GM23338 (cell line): ENCODE data around the gene CFHR2. TPM values are rescaled to one million over a fixed set of nuclear protein-coding genes. Genes with fewer than 3 reads are reported as not detected.

Experiments used
- ATAC-seq: fragments of 200-7000 bp; cut with Tn5 transposase; 3 replicates; pipeline ENCODE4 v1.9.1; 2020
- DNase-seq: peaks from one replicate; pipeline ENCODE4 v3.0.0-alpha.2; 2015; ENCODE audit warnings: low spot score
- H2AFZ ChIP-seq: fragments of 200-600 bp; sonication (generic); 2 replicates; pipeline ENCODE4 v1.8.0; 2016; ENCODE audit warnings: antibody characterized with exemption, mild to moderate bottlenecking, moderate library complexity
- H3F3A ChIP-seq: fragments of 200-600 bp; sonication (generic); replicated peaks from 2 replicates; pipeline ENCODE4 v1.8.0; 2017; ENCODE audit warnings: antibody characterized with exemption, mixed run types, low read depth
- H3K27ac ChIP-seq: fragments of 200-600 bp; sonication (generic); 2 replicates; pipeline ENCODE4 v1.6.1; 2016; ENCODE audit warnings: low read depth
- H3K27me3 ChIP-seq: fragments of 200-600 bp; sonication (generic); 2 replicates; pipeline ENCODE4 v1.8.0; 2016; ENCODE audit warnings: mild to moderate bottlenecking, mixed run types, moderate library complexity; ENCODE audit not compliant: insufficient read depth
- H3K36me3 ChIP-seq: fragments of 200-600 bp; sonication (generic); 2 replicates; pipeline ENCODE4 v1.8.0; 2016; ENCODE audit warnings: mild to moderate bottlenecking; ENCODE audit not compliant: insufficient read depth
- H3K4me1 ChIP-seq: fragments of 200-600 bp; sonication (generic); 2 replicates; pipeline ENCODE4 v1.8.0; 2016; ENCODE audit warnings: mild to moderate bottlenecking, moderate library complexity; ENCODE audit not compliant: insufficient read depth
- H3K4me2 ChIP-seq: fragments of 200-600 bp; sonication (generic); 2 replicates; pipeline ENCODE4 v1.7.1; 2017; ENCODE audit warnings: mixed run types
- H3K4me3 ChIP-seq: fragments of 200-600 bp; sonication (generic); 2 replicates; pipeline ENCODE4 v1.6.1; 2016; ENCODE audit warnings: mixed run types
- H3K79me2 ChIP-seq: fragments of 200-600 bp; sonication (generic); replicated peaks from 2 replicates; pipeline ENCODE4 v1.8.0; 2017; ENCODE audit warnings: mild to moderate bottlenecking; ENCODE audit not compliant: insufficient read depth
- H3K9me2 ChIP-seq: fragments of 200-600 bp; sonication (generic); 2 replicates; pipeline ENCODE4 v1.8.0; 2017; ENCODE audit not compliant: insufficient read depth
- H4K20me1 ChIP-seq: fragments of 200-600 bp; sonication (generic); replicated peaks from 2 replicates; pipeline ENCODE4 v1.8.0; 2017; ENCODE audit warnings: mild to moderate bottlenecking; ENCODE audit not compliant: insufficient read depth
- H3K27ac Mint-ChIP-seq: 2 replicates; pipeline ENCODE4 v1.8.0; 2020; ENCODE audit warnings: inconsistent platforms, mild to moderate bottlenecking, moderate library complexity, mixed read lengths
- H3K27me3 Mint-ChIP-seq: 3 replicates; pipeline ENCODE4 v1.8.0; 2022; ENCODE audit warnings: low read depth, mild to moderate bottlenecking, moderate library complexity, mixed read lengths, inconsistent platforms; ENCODE audit not compliant: insufficient read depth, poor library complexity
- H3K36me3 Mint-ChIP-seq: 3 replicates; pipeline ENCODE4 v1.8.0; 2021; ENCODE audit warnings: low read depth, mild to moderate bottlenecking, inconsistent platforms, moderate library complexity, mixed read lengths
- H3K4me1 Mint-ChIP-seq: 3 replicates; pipeline ENCODE4 v1.8.0; 2020; ENCODE audit warnings: mild to moderate bottlenecking, inconsistent platforms, mixed read lengths
- H3K4me3 Mint-ChIP-seq: 3 replicates; pipeline ENCODE4 v1.8.0; 2021; ENCODE audit warnings: moderate library complexity, mild to moderate bottlenecking, inconsistent platforms, mixed read lengths
- H3K9me3 Mint-ChIP-seq: 3 replicates; pipeline ENCODE4 v1.8.0; 2020; ENCODE audit warnings: moderate library complexity, mild to moderate bottlenecking, inconsistent platforms, mixed read lengths
- CREB1 ChIP-seq: fragments of 250-450 bp; sonication (Bioruptor Pico); IDR thresholded peaks from 2 replicates; pipeline ENCODE4 v1.5.0; 2020; ENCODE audit warnings: low read depth, mild to moderate bottlenecking, moderate library complexity
- CTCF ChIP-seq, 2 experiments: fragments of 200-600 bp in 1 of 2; sonication (generic) in 1 of 2; conservative IDR thresholded peaks; 2 replicates each; pipeline versions ENCODE4 v1.5.1 to v1.6.1; 2016 to 2017; ENCODE audit warnings: antibody characterized with exemption in 2 of 2, low read depth in 2 of 2, mild to moderate bottlenecking in 2 of 2, moderate library complexity in 1 of 2
- EZH2 ChIP-seq: fragments of 200-600 bp; sonication (generic); IDR thresholded peaks from one replicate; pipeline ENCODE4 v1.8.0; 2017; ENCODE audit warnings: antibody characterized with exemption, mild to moderate bottlenecking, low read depth; ENCODE audit not compliant: unreplicated experiment
- EZH2phosphoT487 ChIP-seq: fragments of 200-600 bp; sonication (generic); IDR thresholded peaks from one replicate; pipeline ENCODE4 v1.8.1; 2018; ENCODE audit warnings: antibody characterized with exemption; ENCODE audit not compliant: unreplicated experiment
- JUNB ChIP-seq: IDR thresholded peaks from one replicate; pipeline ENCODE4 v1.6.1; 2016; ENCODE audit warnings: antibody characterized with exemption; ENCODE audit not compliant: unreplicated experiment
- NANOG ChIP-seq: IDR thresholded peaks from 2 replicates; pipeline ENCODE4 v1.6.1; 2016; ENCODE audit warnings: antibody characterized with exemption, borderline replicate concordance
- POLR2AphosphoS5 ChIP-seq: IDR thresholded peaks from 2 replicates; pipeline ENCODE4 v1.6.1; 2016; ENCODE audit warnings: antibody characterized with exemption, low read depth
- STAT1 ChIP-seq: IDR thresholded peaks from one replicate; pipeline ENCODE4 v1.6.1; 2016; ENCODE audit warnings: antibody characterized with exemption; ENCODE audit not compliant: unreplicated experiment
- ZNF114 ChIP-seq: fragments of 250-450 bp; sonication (Bioruptor Pico); IDR thresholded peaks from 2 replicates; pipeline ENCODE4 v1.5.0; 2020; ENCODE audit warnings: mild to moderate bottlenecking, moderate library complexity
- ZNF331 ChIP-seq: fragments of 250-450 bp; sonication (Bioruptor Pico); IDR thresholded peaks from 2 replicates; pipeline ENCODE4 v1.5.0; 2020; ENCODE audit warnings: low read depth, mild to moderate bottlenecking, moderate library complexity
- polyA plus RNA-seq: library from polyadenylated mRNA; unstranded; fragments of >200 nt; fragmentation: Nextera tagmentation; extraction: Ambion mirVana; gene quantifications from 2 replicates; pipeline ENCODE4 v1.2.1, GENCODE V29; 2016
- total RNA-seq: library from RNA; depleted of rRNA; stranded (reverse); fragments of >200 nt; shearing (Covaris generic); gene quantifications from 2 replicates; pipeline ENCODE4 v1.2.3, GENCODE V29; 2014
- TF ChIP-seq, protein P1 (sequence below): IDR thresholded peaks from one replicate; pipeline ENCODE4 v1.6.1; 2018; ENCODE audit warnings: antibody characterized with exemption; ENCODE audit not compliant: unreplicated experiment
- TF ChIP-seq, protein P2 (sequence below): IDR thresholded peaks from 2 replicates; pipeline ENCODE4 v1.6.1; 2016; ENCODE audit warnings: antibody characterized with exemption
- TF ChIP-seq, protein P3 (sequence below): fragments of 250-450 bp; sonication (Bioruptor Pico); IDR thresholded peaks from 2 replicates; pipeline ENCODE4 v1.5.0; 2020; ENCODE audit warnings: mild to moderate bottlenecking, moderate library complexity

Gene CFHR2
- total and polyA plus RNA-seq, 2 experiments from 2014 or later, result not detected

- Mint-ChIP-seq H3K27ac (no peak overlapping the region), H3K4me3 (no peak overlapping the region), H3K9me3 (no peaks in the 10 kb centered on the region), H3K4me1 (no peaks in the 10 kb centered on the region), H3K36me3 (no peaks in the 10 kb centered on the region), H3K27me3 (no peaks in the 10 kb centered on the region)
- Histone ChIP-seq H4K20me1 (no peaks in the 10 kb centered on the region), H3K4me2 (no peak overlapping the region), H3K27ac (no peak overlapping the region), H3K27me3 (no peaks in the 10 kb centered on the region), H3K9me2 (no peaks in the 10 kb centered on the region), H3K4me1 (no peaks in the 10 kb centered on the region), H3K36me3 (no peaks in the 10 kb centered on the region), H2AFZ (no peak overlapping the region), H3K4me3 (no peak overlapping the region), H3K79me2 (no peaks in the 10 kb centered on the region), H3F3A (no peaks in the 10 kb centered on the region)
- TF ChIP-seq ZNF114 (CRISPR knock-in tag) (no peak), EZH2phosphoT487 (no peak), CTCF (conservative IDR thresholded peaks at IDR 0.05; ENCODE audit: low read depth in 2 of 2) (no peak), POLR2AphosphoS5 (no peak), EZH2 (no peak), NANOG (no peak), CREB1 (CRISPR knock-in tag) (no peak), ZNF331 (no peak), STAT1 (no peak), JUNB (no peak)
- TF ChIP-seq, protein P1, sequence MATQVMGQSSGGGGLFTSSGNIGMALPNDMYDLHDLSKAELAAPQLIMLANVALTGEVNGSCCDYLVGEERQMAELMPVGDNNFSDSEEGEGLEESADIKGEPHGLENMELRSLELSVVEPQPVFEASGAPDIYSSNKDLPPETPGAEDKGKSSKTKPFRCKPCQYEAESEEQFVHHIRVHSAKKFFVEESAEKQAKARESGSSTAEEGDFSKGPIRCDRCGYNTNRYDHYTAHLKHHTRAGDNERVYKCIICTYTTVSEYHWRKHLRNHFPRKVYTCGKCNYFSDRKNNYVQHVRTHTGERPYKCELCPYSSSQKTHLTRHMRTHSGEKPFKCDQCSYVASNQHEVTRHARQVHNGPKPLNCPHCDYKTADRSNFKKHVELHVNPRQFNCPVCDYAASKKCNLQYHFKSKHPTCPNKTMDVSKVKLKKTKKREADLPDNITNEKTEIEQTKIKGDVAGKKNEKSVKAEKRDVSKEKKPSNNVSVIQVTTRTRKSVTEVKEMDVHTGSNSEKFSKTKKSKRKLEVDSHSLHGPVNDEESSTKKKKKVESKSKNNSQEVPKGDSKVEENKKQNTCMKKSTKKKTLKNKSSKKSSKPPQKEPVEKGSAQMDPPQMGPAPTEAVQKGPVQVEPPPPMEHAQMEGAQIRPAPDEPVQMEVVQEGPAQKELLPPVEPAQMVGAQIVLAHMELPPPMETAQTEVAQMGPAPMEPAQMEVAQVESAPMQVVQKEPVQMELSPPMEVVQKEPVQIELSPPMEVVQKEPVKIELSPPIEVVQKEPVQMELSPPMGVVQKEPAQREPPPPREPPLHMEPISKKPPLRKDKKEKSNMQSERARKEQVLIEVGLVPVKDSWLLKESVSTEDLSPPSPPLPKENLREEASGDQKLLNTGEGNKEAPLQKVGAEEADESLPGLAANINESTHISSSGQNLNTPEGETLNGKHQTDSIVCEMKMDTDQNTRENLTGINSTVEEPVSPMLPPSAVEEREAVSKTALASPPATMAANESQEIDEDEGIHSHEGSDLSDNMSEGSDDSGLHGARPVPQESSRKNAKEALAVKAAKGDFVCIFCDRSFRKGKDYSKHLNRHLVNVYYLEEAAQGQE, result no peak
- TF ChIP-seq, protein P2, sequence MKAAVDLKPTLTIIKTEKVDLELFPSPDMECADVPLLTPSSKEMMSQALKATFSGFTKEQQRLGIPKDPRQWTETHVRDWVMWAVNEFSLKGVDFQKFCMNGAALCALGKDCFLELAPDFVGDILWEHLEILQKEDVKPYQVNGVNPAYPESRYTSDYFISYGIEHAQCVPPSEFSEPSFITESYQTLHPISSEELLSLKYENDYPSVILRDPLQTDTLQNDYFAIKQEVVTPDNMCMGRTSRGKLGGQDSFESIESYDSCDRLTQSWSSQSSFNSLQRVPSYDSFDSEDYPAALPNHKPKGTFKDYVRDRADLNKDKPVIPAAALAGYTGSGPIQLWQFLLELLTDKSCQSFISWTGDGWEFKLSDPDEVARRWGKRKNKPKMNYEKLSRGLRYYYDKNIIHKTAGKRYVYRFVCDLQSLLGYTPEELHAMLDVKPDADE, result no peak
- TF ChIP-seq, protein P3, sequence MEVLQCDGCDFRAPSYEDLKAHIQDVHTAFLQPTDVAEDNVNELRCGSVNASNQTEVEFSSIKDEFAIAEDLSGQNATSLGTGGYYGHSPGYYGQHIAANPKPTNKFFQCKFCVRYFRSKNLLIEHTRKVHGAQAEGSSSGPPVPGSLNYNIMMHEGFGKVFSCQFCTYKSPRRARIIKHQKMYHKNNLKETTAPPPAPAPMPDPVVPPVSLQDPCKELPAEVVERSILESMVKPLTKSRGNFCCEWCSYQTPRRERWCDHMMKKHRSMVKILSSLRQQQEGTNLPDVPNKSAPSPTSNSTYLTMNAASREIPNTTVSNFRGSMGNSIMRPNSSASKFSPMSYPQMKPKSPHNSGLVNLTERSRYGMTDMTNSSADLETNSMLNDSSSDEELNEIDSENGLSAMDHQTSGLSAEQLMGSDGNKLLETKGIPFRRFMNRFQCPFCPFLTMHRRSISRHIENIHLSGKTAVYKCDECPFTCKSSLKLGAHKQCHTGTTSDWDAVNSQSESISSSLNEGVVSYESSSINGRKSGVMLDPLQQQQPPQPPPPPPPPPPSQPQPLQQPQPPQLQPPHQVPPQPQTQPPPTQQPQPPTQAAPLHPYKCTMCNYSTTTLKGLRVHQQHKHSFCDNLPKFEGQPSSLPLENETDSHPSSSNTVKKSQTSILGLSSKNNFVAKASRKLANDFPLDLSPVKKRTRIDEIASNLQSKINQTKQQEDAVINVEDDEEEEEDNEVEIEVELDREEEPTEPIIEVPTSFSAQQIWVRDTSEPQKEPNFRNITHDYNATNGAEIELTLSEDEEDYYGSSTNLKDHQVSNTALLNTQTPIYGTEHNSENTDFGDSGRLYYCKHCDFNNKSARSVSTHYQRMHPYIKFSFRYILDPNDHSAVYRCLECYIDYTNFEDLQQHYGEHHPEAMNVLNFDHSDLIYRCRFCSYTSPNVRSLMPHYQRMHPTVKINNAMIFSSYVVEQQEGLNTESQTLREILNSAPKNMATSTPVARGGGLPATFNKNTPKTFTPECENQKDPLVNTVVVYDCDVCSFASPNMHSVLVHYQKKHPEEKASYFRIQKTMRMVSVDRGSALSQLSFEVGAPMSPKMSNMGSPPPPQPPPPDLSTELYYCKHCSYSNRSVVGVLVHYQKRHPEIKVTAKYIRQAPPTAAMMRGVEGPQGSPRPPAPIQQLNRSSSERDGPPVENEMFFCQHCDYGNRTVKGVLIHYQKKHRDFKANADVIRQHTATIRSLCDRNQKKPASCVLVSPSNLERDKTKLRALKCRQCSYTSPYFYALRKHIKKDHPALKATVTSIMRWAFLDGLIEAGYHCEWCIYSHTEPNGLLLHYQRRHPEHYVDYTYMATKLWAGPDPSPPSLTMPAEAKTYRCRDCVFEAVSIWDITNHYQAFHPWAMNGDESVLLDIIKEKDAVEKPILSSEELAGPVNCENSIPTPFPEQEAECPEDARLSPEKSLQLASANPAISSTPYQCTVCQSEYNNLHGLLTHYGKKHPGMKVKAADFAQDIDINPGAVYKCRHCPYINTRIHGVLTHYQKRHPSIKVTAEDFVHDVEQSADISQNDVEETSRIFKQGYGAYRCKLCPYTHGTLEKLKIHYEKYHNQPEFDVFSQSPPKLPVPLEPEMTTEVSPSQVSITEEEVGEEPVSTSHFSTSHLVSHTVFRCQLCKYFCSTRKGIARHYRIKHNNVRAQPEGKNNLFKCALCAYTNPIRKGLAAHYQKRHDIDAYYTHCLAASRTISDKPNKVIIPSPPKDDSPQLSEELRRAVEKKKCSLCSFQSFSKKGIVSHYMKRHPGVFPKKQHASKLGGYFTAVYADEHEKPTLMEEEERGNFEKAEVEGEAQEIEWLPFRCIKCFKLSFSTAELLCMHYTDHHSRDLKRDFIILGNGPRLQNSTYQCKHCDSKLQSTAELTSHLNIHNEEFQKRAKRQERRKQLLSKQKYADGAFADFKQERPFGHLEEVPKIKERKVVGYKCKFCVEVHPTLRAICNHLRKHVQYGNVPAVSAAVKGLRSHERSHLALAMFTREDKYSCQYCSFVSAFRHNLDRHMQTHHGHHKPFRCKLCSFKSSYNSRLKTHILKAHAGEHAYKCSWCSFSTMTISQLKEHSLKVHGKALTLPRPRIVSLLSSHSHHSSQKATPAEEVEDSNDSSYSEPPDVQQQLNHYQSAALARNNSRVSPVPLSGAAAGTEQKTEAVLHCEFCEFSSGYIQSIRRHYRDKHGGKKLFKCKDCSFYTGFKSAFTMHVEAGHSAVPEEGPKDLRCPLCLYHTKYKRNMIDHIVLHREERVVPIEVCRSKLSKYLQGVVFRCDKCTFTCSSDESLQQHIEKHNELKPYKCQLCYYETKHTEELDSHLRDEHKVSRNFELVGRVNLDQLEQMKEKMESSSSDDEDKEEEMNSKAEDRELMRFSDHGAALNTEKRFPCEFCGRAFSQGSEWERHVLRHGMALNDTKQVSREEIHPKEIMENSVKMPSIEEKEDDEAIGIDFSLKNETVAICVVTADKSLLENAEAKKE (CRISPR knock-in tag), result no peak
- DNase-seq (no peak), ATAC-seq (no peak)
These were observed 17.3 kb downstream of the CFHR2 start for GRCh38 chr1:196960854-196961253.
